Epidermal melanocyte (primary cell): ENCODE results near the gene TPRN.

Experiments
- DNase-seq: peaks from one replicate; pipeline ENCODE4 v3.0.0; 2011; ENCODE audit warnings: low spot score; ENCODE audit not compliant: insufficient read length

Gene TPRN

GRCh38 chr9:137225699-137226331, 25.3 kb upstream of the TPRN start:
- DNase-seq: no peak

GRCh38 chr9:137224830-137225694, 24.5 kb upstream of the TPRN start, which contains the start of gene CYSRT1:
Gene CYSRT1 (plus strand): TSS chr9:137225174. CDS start chr9:137225622, 448 bp downstream.
- no peak for DNase-seq

GRCh38 chr9:137223078-137223970, 22.8 kb upstream of the TPRN start:
- peak; percentile 100 for DNase-seq

- no peak for DNase-seq
Measured at GRCh38 chr9:137222190-137223077, 21.9 kb upstream of the TPRN start, which contains the start of gene RNF208. Gene RNF208 (minus strand): TSS chr9:137222240. CDS start chr9:137221212, 1,028 bp downstream.

GRCh38 chr9:137221506-137222111, 21.1 kb upstream of the TPRN start:
- no peak for DNase-seq

- DNase-seq: no peak
Measured at GRCh38 chr9:137221095-137221505, 20.6 kb upstream of the TPRN start.

GRCh38 chr9:137220317-137221094, 20.0 kb upstream of the TPRN start:
- no peak for DNase-seq

- DNase-seq: no peak
Measured at GRCh38 chr9:137219757-137220316, 19.3 kb upstream of the TPRN start.

GRCh38 chr9:137218754-137219271, 18.3 kb upstream of the TPRN start:
- no peak for DNase-seq

- no peak for DNase-seq
Measured at GRCh38 chr9:137218212-137218753, 17.7 kb upstream of the TPRN start.

- DNase-seq: peak; percentile 61
Measured at GRCh38 chr9:137217276-137218211, 17.0 kb upstream of the TPRN start.

- no peak for DNase-seq
Measured at GRCh38 chr9:137216188-137216965, 15.8 kb upstream of the TPRN start.

GRCh38 chr9:137215196-137215986, 14.8 kb upstream of the TPRN start:
- DNase-seq: no peak

GRCh38 chr9:137214620-137215019, 14.1 kb upstream of the TPRN start:
- DNase-seq: no peak

- no peak for DNase-seq
Measured at GRCh38 chr9:137213160-137214060, 12.9 kb upstream of the TPRN start.
